ENCODE results near the gene SHC2.

SHC2 gene

GRCh38 chr19:474126-475078 is 13.6 kb upstream of the SHC2 start:
- Mint-ChIP-seq H3K27ac (no peak overlapping the region), H3K4me1 (peaks cover 5% of the 10 kb centered on the region), H3K36me3 (ENCODE audit: low read depth) (no peaks in the 10 kb centered on the region), H3K4me3 (no peak overlapping the region), H3K27me3 (ENCODE audit: low read depth) (peaks cover 13% of the 10 kb centered on the region), H3K9me3 (no peaks in the 10 kb centered on the region)
- TF ChIP-seq, protein P1, sequence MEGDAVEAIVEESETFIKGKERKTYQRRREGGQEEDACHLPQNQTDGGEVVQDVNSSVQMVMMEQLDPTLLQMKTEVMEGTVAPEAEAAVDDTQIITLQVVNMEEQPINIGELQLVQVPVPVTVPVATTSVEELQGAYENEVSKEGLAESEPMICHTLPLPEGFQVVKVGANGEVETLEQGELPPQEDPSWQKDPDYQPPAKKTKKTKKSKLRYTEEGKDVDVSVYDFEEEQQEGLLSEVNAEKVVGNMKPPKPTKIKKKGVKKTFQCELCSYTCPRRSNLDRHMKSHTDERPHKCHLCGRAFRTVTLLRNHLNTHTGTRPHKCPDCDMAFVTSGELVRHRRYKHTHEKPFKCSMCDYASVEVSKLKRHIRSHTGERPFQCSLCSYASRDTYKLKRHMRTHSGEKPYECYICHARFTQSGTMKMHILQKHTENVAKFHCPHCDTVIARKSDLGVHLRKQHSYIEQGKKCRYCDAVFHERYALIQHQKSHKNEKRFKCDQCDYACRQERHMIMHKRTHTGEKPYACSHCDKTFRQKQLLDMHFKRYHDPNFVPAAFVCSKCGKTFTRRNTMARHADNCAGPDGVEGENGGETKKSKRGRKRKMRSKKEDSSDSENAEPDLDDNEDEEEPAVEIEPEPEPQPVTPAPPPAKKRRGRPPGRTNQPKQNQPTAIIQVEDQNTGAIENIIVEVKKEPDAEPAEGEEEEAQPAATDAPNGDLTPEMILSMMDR (IDR thresholded peaks at IDR 0.05; ENCODE audit: unreplicated experiment in 3 of 3): no peak

DNA sequence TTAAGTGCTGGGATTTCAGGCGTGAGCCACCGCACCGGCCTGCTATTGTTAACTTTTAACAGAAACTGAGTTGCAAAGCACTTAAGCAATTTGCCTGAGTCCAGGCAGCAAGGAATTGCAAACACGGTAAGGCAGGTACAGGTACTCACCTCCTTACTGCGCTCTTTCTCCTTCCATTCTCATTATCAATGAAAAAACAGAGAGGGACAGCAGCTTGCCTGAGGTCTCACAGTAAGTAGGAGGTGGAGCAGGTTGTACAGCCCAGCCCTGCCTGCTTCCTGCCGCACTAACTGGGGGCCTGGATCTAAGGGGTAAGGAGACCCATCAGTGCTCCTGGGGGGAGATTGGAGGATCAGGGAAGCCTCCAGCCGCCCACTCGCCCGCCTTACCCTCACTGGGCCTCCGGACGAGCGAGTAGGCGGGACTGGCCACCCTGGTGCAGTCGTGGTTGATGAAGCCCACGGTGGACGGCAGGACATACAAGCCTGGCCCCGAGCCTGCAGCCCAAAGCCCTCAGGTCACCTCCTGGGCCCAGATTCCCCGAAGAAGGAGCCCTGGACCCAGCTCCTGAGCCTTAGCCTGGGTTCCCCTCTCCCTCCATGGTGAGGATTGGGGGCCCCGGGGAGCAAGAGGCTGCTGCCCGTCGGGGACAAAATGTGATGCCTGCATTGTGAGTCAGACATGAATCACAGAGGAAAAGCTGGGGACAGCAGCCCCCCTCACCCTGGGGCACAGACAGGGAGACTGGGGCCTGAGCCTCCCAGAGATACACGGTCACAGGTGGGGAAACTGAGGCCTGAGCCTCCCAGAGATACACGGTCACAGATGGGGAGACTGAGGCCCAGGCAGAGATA is 11.4 kb upstream of the SHC2 start:
- TF ChIP-seq, protein P1 (IDR thresholded peaks at IDR 0.05; ENCODE audit: unreplicated experiment in 3 of 3): no peak
- Mint-ChIP-seq H3K27me3 (ENCODE audit: low read depth) (peaks cover 20% of the 10 kb centered on the region), H3K4me1 (no peaks in the 10 kb centered on the region), H3K36me3 (ENCODE audit: low read depth) (no peaks in the 10 kb centered on the region), H3K9me3 (no peaks in the 10 kb centered on the region), H3K4me3 (no peak overlapping the region), H3K27ac (no peak overlapping the region)

GRCh38 chr19:470701-471100 is 9.9 kb upstream of the SHC2 start:
- no peaks in the 10 kb centered on the region for H3K4me1 Mint-ChIP-seq
- H3K27ac Mint-ChIP-seq: no peak overlapping the region
- no peaks in the 10 kb centered on the region for H3K36me3 Mint-ChIP-seq (ENCODE audit: low read depth)
- peaks cover 17% of the 10 kb centered on the region for H3K27me3 Mint-ChIP-seq (ENCODE audit: low read depth)
- no peaks in the 10 kb centered on the region for H3K9me3 Mint-ChIP-seq
- no peak overlapping the region for H3K4me3 Mint-ChIP-seq
- TF ChIP-seq, protein P1 (IDR thresholded peaks at IDR 0.05; ENCODE audit: unreplicated experiment in 3 of 3): no peak

GRCh38 chr19:469833-470232 is 9.0 kb upstream of the SHC2 start:
- H3K27me3 Mint-ChIP-seq (ENCODE audit: low read depth): peaks cover 11% of the 10 kb centered on the region
- H3K9me3 Mint-ChIP-seq: no peaks in the 10 kb centered on the region
- H3K36me3 Mint-ChIP-seq (ENCODE audit: low read depth): no peaks in the 10 kb centered on the region
- no peak overlapping the region for H3K4me3 Mint-ChIP-seq
- H3K4me1 Mint-ChIP-seq: no peaks in the 10 kb centered on the region
- no peak overlapping the region for H3K27ac Mint-ChIP-seq
- TF ChIP-seq, protein P1 (IDR thresholded peaks at IDR 0.05; ENCODE audit: unreplicated experiment in 3 of 3): no peak

- Mint-ChIP-seq H3K36me3 (ENCODE audit: low read depth) (no peaks in the 10 kb centered on the region), H3K27me3 (ENCODE audit: low read depth) (peaks cover 11% of the 10 kb centered on the region), H3K4me1 (no peaks in the 10 kb centered on the region), H3K27ac (no peak overlapping the region), H3K4me3 (no peak overlapping the region), H3K9me3 (no peaks in the 10 kb centered on the region)
- TF ChIP-seq, protein P1 (IDR thresholded peaks at IDR 0.05; ENCODE audit: unreplicated experiment in 3 of 3): no peak
Observed at GRCh38 chr19:468587-469256, 7.9 kb upstream of the SHC2 start.

Data from nephron (organoid).